ENCODE data around the gene DHX9.
A peak's percentile ranks its signal among the peaks of the same experiment; 100 is the strongest.

The DHX9 gene

DNA sequence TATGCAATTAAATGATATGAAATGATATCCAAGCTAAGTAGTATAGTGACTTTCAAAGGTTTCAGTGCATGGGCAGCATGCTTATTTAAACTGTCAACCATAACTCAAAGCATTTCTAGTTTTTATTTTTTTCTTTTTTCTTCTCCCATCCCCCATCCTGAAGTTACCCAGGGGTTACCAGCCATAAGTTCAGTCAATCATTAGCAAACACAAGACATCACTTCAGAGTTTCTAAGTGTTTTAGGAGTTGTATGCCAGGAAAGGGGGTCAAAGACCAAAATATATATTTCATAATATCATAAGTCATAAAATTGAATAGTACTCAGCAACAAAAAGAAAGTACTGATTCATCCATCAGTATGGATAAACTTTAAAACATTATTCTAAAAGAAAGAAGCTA, 28.7 kb downstream of the DHX9 start:
- Mint-ChIP-seq H3K9me3 (no peaks in the 10 kb centered on the region), H3K4me1 (no peaks in the 10 kb centered on the region)
- TF ChIP-seq, protein P1, sequence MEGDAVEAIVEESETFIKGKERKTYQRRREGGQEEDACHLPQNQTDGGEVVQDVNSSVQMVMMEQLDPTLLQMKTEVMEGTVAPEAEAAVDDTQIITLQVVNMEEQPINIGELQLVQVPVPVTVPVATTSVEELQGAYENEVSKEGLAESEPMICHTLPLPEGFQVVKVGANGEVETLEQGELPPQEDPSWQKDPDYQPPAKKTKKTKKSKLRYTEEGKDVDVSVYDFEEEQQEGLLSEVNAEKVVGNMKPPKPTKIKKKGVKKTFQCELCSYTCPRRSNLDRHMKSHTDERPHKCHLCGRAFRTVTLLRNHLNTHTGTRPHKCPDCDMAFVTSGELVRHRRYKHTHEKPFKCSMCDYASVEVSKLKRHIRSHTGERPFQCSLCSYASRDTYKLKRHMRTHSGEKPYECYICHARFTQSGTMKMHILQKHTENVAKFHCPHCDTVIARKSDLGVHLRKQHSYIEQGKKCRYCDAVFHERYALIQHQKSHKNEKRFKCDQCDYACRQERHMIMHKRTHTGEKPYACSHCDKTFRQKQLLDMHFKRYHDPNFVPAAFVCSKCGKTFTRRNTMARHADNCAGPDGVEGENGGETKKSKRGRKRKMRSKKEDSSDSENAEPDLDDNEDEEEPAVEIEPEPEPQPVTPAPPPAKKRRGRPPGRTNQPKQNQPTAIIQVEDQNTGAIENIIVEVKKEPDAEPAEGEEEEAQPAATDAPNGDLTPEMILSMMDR (IDR thresholded peaks at IDR 0.05; ENCODE audit: unreplicated experiment in 3 of 3), result no peak

DNA sequence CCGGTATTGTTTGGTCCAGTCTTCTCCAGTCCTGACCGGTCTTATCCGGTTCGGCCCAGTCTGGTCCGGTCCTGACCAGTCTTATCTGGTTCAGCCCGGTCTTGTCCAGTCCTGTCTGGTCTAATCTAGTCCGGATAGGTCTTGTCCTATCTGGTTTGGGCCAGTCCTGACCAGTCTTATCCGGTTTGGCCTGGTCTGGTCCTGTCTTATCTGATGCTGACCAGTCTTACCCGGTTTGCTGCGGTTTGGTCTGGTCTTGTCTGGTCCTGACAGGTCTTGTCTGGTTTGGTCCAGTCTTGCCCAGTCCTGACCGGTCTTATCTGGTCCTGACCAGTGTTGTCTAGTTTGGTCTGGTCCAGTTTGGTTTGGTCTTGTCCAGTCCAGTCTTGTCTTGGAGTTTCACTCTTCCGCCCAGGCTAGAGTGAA, 30.1 kb downstream of the DHX9 start:
- Mint-ChIP-seq H3K27ac (no peak overlapping the region), H3K36me3 (ENCODE audit: low read depth) (peaks cover 94% of the 10 kb centered on the region), H3K4me1 (no peaks in the 10 kb centered on the region), H3K27me3 (ENCODE audit: low read depth) (no peaks in the 10 kb centered on the region), H3K4me3 (no peak overlapping the region), H3K9me3 (no peaks in the 10 kb centered on the region)
- TF ChIP-seq, protein P1 (IDR thresholded peaks at IDR 0.05; ENCODE audit: unreplicated experiment in 3 of 3), result no peak

More for the DNA sequence above, 28.7 kb downstream of the DHX9 start:
- no peaks in the 10 kb centered on the region for H3K27me3 Mint-ChIP-seq (ENCODE audit: low read depth)
- peak overlapping the region in 1 of 3 experiments; percentile 9 for H3K27ac Mint-ChIP-seq
- H3K4me3 Mint-ChIP-seq, result no peak overlapping the region
- H3K36me3 Mint-ChIP-seq (ENCODE audit: low read depth), result peaks cover 91% of the 10 kb centered on the region

DNA sequence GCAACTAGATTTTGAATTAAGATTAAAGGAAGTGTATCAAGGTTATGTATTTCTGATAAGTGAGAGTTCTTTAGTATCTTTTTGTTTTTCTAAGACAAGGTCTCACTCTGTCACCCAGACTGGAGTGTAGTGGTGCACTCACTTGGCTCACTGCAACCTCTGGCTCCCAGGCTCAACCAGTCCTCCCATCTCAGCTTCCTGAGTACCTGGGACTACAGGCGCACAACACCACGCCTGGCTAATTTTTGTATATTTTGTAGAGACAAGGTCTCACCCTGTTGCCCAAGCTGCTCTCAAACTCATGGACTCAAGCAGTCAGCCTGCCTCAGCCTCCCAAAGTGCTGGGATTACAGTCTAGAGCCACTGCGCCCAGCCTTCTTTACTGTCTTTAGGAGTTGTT, 33.7 kb downstream of the DHX9 start:
- H3K9me3 Mint-ChIP-seq, result no peaks in the 10 kb centered on the region
- H3K27me3 Mint-ChIP-seq (ENCODE audit: low read depth), result no peaks in the 10 kb centered on the region
- H3K4me1 Mint-ChIP-seq, result no peaks in the 10 kb centered on the region
- TF ChIP-seq, protein P1 (IDR thresholded peaks at IDR 0.05; ENCODE audit: unreplicated experiment in 3 of 3), result no peak
- no peak overlapping the region for H3K27ac Mint-ChIP-seq
- H3K4me3 Mint-ChIP-seq, result no peak overlapping the region
- peaks cover 93% of the 10 kb centered on the region for H3K36me3 Mint-ChIP-seq (ENCODE audit: low read depth)

DNA sequence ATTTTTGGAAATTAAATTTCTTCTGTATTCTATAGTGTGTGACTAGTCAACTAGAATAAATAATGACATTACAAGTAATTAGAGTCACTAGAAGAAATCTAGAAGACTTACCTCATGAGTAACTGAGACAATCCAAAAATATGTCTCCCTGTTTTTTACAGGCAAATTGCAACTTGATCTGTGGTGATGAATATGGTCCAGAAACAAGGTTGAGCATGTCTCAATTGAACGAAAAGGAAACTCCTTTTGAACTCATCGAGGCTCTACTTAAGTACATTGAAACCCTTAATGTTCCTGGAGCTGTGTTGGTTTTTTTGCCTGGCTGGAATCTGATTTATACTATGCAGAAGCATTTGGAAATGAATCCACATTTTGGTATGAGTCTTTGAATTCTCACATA, 36.7 kb downstream of the DHX9 start:
- Mint-ChIP-seq H3K4me1 (no peaks in the 10 kb centered on the region), H3K36me3 (ENCODE audit: low read depth) (peaks cover 99% of the 10 kb centered on the region), H3K27me3 (ENCODE audit: low read depth) (no peaks in the 10 kb centered on the region), H3K9me3 (no peaks in the 10 kb centered on the region), H3K4me3 (no peak overlapping the region), H3K27ac (no peak overlapping the region)
- TF ChIP-seq, protein P1 (IDR thresholded peaks at IDR 0.05; ENCODE audit: unreplicated experiment in 3 of 3), result no peak

DNA sequence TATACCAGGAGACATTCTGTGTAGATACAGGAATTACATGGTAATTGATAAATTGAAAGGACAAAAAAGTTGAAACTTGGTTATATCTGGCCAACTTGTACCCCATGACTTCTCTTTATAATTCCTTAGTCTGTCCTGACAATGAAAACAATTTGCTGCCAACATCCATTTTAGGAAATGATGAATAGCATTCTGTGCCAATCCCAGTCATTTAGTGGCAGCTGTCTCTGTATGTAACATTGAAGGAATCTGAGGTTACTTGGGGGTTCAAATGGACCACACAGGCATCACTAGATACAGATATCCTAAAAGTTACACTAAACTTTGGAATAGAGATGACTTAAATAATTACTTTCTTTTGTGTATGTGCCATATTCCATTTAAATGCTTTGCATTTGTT, 38.2 kb downstream of the DHX9 start:
- H3K9me3 Mint-ChIP-seq, result no peaks in the 10 kb centered on the region
- peaks cover 99% of the 10 kb centered on the region for H3K36me3 Mint-ChIP-seq (ENCODE audit: low read depth)
- TF ChIP-seq, protein P1 (IDR thresholded peaks at IDR 0.05; ENCODE audit: unreplicated experiment in 3 of 3), result no peak
- H3K27me3 Mint-ChIP-seq (ENCODE audit: low read depth), result no peaks in the 10 kb centered on the region
- no peaks in the 10 kb centered on the region for H3K4me1 Mint-ChIP-seq
- H3K4me3 Mint-ChIP-seq, result no peak overlapping the region
- no peak overlapping the region for H3K27ac Mint-ChIP-seq

DNA sequence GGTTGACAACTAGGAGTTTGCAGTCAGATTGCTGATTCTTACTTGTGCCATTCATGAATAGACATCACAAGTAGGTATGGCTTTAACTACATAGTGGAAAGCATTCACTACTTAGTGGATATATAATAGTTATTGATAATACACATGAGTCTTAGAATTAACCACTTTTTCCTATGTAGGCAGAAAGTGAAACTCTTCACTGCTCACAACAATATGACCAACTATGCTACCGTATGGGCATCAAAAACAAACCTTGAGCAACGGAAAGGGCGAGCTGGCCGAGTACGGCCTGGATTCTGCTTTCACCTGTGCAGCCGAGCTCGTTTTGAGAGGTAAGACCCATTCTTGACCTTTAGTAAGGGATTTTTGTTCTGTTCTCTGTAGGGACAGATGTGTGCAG, 38.7 kb downstream of the DHX9 start:
- H3K27me3 Mint-ChIP-seq (ENCODE audit: low read depth), result no peaks in the 10 kb centered on the region
- peaks cover 99% of the 10 kb centered on the region for H3K36me3 Mint-ChIP-seq (ENCODE audit: low read depth)
- TF ChIP-seq, protein P1 (IDR thresholded peaks at IDR 0.05; ENCODE audit: unreplicated experiment in 3 of 3), result no peak
- H3K27ac Mint-ChIP-seq, result no peak overlapping the region
- H3K9me3 Mint-ChIP-seq, result no peaks in the 10 kb centered on the region
- no peaks in the 10 kb centered on the region for H3K4me1 Mint-ChIP-seq
- no peak overlapping the region for H3K4me3 Mint-ChIP-seq

All from nephron (organoid).